H1 (cell line): ENCODE measurements around the gene CACUL1. TPM values are rescaled to one million over a fixed set of nuclear protein-coding genes. Genes with fewer than 3 reads are reported as not detected.

ENCODE experiments used
- CTCF ChIA-PET: fragments of 300-600 bp; sonication (Branson Sonifier 250); formaldehyde crosslinking; loops from one replicate; lab custom pipeline; 2021; ENCODE audit not compliant: partially characterized antibody; lab: Charles Lee
- POLR2A ChIA-PET: fragments of 300-600 bp; sonication (Branson Sonifier 250); formaldehyde crosslinking; loops from one replicate; lab custom pipeline; 2021; ENCODE audit warnings: inconsistent platforms; ENCODE audit not compliant: partially characterized antibody; lab: Charles Lee
- DNase-seq, 2 experiments: peaks; one replicate each; pipeline versions ENCODE4 v3.0.0 to v3.0.0-alpha.2; 2010 to 2022; ENCODE audit warnings: low spot score in 2 of 2, low read depth in 1 of 2, mixed read lengths in 1 of 2
- FAIRE-seq: peaks from 2 replicates; lab custom pipeline; 2011; peaks lifted over from hg19 to GRCh38; lab: Jason Lieb, UNC
- H2AFZ ChIP-seq: 2 replicates; pipeline ENCODE4 v1.8.1; 2012; ENCODE audit warnings: low read length, inconsistent platforms
- H2AK5ac ChIP-seq: 2 replicates; pipeline ENCODE4 v1.6.1; 2013; ENCODE audit warnings: low read depth, low read length
- H2BK120ac ChIP-seq: replicated peaks from 2 replicates; pipeline ENCODE3; 2013; ENCODE audit warnings: low read depth, low read length, inconsistent platforms
- H2BK12ac ChIP-seq: 2 replicates; pipeline ENCODE4 v1.6.1; 2013; ENCODE audit warnings: low read depth, low read length
- H2BK15ac ChIP-seq: 2 replicates; pipeline ENCODE4 v1.6.1; 2013; ENCODE audit warnings: low read length
- H2BK20ac ChIP-seq: 2 replicates; pipeline ENCODE4 v1.6.1; 2013; ENCODE audit warnings: low read length
- H2BK5ac ChIP-seq: 2 replicates; pipeline ENCODE4 v1.6.1; 2013; ENCODE audit warnings: low read depth, low read length
- H3K14ac ChIP-seq: 2 replicates; pipeline ENCODE4 v1.6.1; 2013; ENCODE audit warnings: inconsistent platforms; ENCODE audit not compliant: insufficient read length
- H3K18ac ChIP-seq: 2 replicates; pipeline ENCODE4 v1.6.1; 2013; ENCODE audit warnings: low read length; ENCODE audit errors: extremely low read depth
- H3K23ac ChIP-seq: 2 replicates; pipeline ENCODE4 v1.6.1; 2013; ENCODE audit warnings: inconsistent platforms; ENCODE audit not compliant: insufficient read length
- H3K23me2 ChIP-seq: 2 replicates; pipeline ENCODE4 v1.6.1; 2013; ENCODE audit warnings: low read depth, low read length
- H3K27ac ChIP-seq: 2 replicates; pipeline ENCODE4 v1.6.1; 2011; ENCODE audit warnings: low read depth, low read length, inconsistent platforms
- H3K27me3 ChIP-seq, 4 experiments: replicated peaks in 1 of 4; 1 replicate in 1 of 4; 2 replicates in 3 of 4; pipeline versions ENCODE4 v1.6.1 to v1.8.1; 2011 to 2013; ENCODE audit warnings: low read length in 3 of 4, mild to moderate bottlenecking in 3 of 4, inconsistent platforms in 2 of 4, mixed read lengths in 2 of 4, moderate library complexity in 1 of 4; ENCODE audit not compliant: control insufficient read depth in 3 of 4, insufficient read depth in 3 of 4; ENCODE audit errors: extremely low read depth in 1 of 4
- H3K36me3 ChIP-seq, 4 experiments: 2 replicates each; pipeline versions ENCODE4 v1.6.1 to v1.8.1; 2011 to 2013; ENCODE audit warnings: mild to moderate bottlenecking in 4 of 4, low read length in 3 of 4, moderate library complexity in 2 of 4, control low read depth in 1 of 4, inconsistent platforms in 1 of 4; ENCODE audit not compliant: insufficient read depth in 4 of 4, control insufficient read depth in 2 of 4
- H3K4ac ChIP-seq: replicated peaks from 2 replicates; pipeline ENCODE3; 2013; ENCODE audit warnings: low read length, low read depth, mixed read lengths, inconsistent platforms; ENCODE audit not compliant: insufficient read length
- H3K4me1 ChIP-seq, 4 experiments: replicated peaks in 1 of 4; 1 replicate in 1 of 4; 2 replicates in 3 of 4; pipeline versions ENCODE4 v1.6.1 to v1.8.1; 2011 to 2013; ENCODE audit warnings: low read length in 3 of 4, inconsistent platforms in 2 of 4, mixed read lengths in 1 of 4; ENCODE audit not compliant: insufficient read depth in 4 of 4, control insufficient read depth in 3 of 4
- H3K4me2 ChIP-seq, 2 experiments: 2 replicates each; pipeline versions ENCODE4 v1.6.1 to v1.8.1; 2011 to 2013; ENCODE audit warnings: low read depth in 2 of 2, low read length in 2 of 2, control low read depth in 1 of 2, inconsistent platforms in 1 of 2, mild to moderate bottlenecking in 1 of 2; ENCODE audit not compliant: insufficient read depth in 1 of 2
- H3K4me3 ChIP-seq, 4 experiments: fragments of 200-600, 300-600 bp in 1 of 4; sonication (generic), shearing (Covaris generic), sonication (Bioruptor Twin) in 1 of 4; 2 replicates each; pipeline versions ENCODE4 v1.5.1 to v1.8.1; 2011 to 2016; ENCODE audit warnings: low read length in 4 of 4, low read depth in 3 of 4, control low read depth in 2 of 4, inconsistent platforms in 2 of 4, mild to moderate bottlenecking in 2 of 4, mixed read lengths in 1 of 4, moderate library complexity in 1 of 4; ENCODE audit not compliant: insufficient read depth in 2 of 4; ENCODE audit errors: extremely low read depth in 1 of 4
- H3K56ac ChIP-seq: replicated peaks from 2 replicates; pipeline ENCODE3; 2013; ENCODE audit warnings: low read depth, mild to moderate bottlenecking, mixed read lengths, low read length, inconsistent platforms; ENCODE audit not compliant: insufficient read length
- H3K79me1 ChIP-seq: 2 replicates; pipeline ENCODE4 v1.6.1; 2013; ENCODE audit warnings: low read depth, low read length, control low read depth
- H3K79me2 ChIP-seq, 2 experiments: 2 replicates each; pipeline versions ENCODE4 v1.6.1 to v1.8.1; 2012 to 2013; ENCODE audit warnings: low read length in 2 of 2, mild to moderate bottlenecking in 2 of 2, inconsistent platforms in 1 of 2; ENCODE audit not compliant: insufficient read depth in 2 of 2, control insufficient read depth in 1 of 2
- H3K9ac ChIP-seq, 4 experiments: replicated peaks in 1 of 4; 1 replicate in 1 of 4; 2 replicates in 3 of 4; pipeline versions ENCODE4 v1.6.1 to v1.8.1; 2011 to 2013; ENCODE audit warnings: low read depth in 3 of 4, low read length in 3 of 4, control low read depth in 2 of 4, mild to moderate bottlenecking in 2 of 4, moderate library complexity in 2 of 4, inconsistent platforms in 1 of 4; ENCODE audit errors: extremely low read depth in 1 of 4
- H3K9me3 ChIP-seq, 2 experiments: 2 replicates each; pipeline versions ENCODE4 v1.6.1 to v1.8.1; 2012 to 2013; ENCODE audit warnings: mild to moderate bottlenecking in 2 of 2, moderate library complexity in 2 of 2, control low read depth in 1 of 2, inconsistent platforms in 1 of 2, low read depth in 1 of 2, low read length in 1 of 2, mixed read lengths in 1 of 2; ENCODE audit not compliant: insufficient read depth in 2 of 2
- H4K20me1 ChIP-seq, 2 experiments: replicated peaks in 1 of 2; 2 replicates each; pipeline versions ENCODE3 to v1.8.1; 2011 to 2013; ENCODE audit warnings: inconsistent platforms in 2 of 2, low read length in 2 of 2, mild to moderate bottlenecking in 1 of 2; ENCODE audit not compliant: insufficient read depth in 2 of 2, control insufficient read depth in 1 of 2
- H4K5ac ChIP-seq: 2 replicates; pipeline ENCODE4 v1.6.1; 2013; ENCODE audit warnings: low read length, low read depth, mixed read lengths, inconsistent platforms; ENCODE audit not compliant: insufficient read length
- H4K8ac ChIP-seq: 2 replicates; pipeline ENCODE4 v1.8.0; 2013; ENCODE audit warnings: mild to moderate bottlenecking, moderate library complexity, low read length, inconsistent platforms; ENCODE audit not compliant: insufficient read depth; ENCODE audit errors: extremely low read depth
- H4K91ac ChIP-seq: replicated peaks from 2 replicates; pipeline ENCODE3; 2013; ENCODE audit warnings: low read length, mixed read lengths, inconsistent platforms; ENCODE audit not compliant: insufficient read length
- CBX5 ChIP-seq: fragments of 300-800, 300-1000 bp; sonication (generic); IDR thresholded peaks from 2 replicates; pipeline ENCODE4 v1.7.1; 2016; ENCODE audit warnings: antibody characterized with exemption, low read length, low read depth
- CEBPB ChIP-seq: IDR thresholded peaks from 2 replicates; pipeline ENCODE4 v1.6.1; 2012; ENCODE audit warnings: low read depth, low read length
- NRF1 ChIP-seq: IDR thresholded peaks from 2 replicates; pipeline ENCODE4 v1.6.1; 2011; ENCODE audit warnings: mild to moderate bottlenecking, low read depth, low read length, improper control_type of control experiment
- PHF8 ChIP-seq: fragments of 200-600 bp; sonication (generic); conservative IDR thresholded peaks from 2 replicates; pipeline ENCODE4 v1.7.1; 2012; ENCODE audit warnings: low read depth, mild to moderate bottlenecking, inconsistent platforms, low read length, moderate library complexity
- RXRA ChIP-seq: IDR thresholded peaks from 2 replicates; pipeline ENCODE4 v1.6.1; 2011; ENCODE audit warnings: low read depth, mild to moderate bottlenecking, low read length, moderate library complexity; ENCODE audit not compliant: insufficient read depth
- TCF12 ChIP-seq: IDR thresholded peaks from 2 replicates; pipeline ENCODE4 v1.6.1; 2011; ENCODE audit warnings: low read depth, mild to moderate bottlenecking, low read length
- TEAD4 ChIP-seq: IDR thresholded peaks from 2 replicates; pipeline ENCODE4 v1.6.1; 2012; ENCODE audit warnings: low read depth, low read length, inconsistent platforms, mixed read lengths
- YY1 ChIP-seq: IDR thresholded peaks from 2 replicates; pipeline ENCODE4 v1.6.1; 2011; ENCODE audit warnings: low read depth, mild to moderate bottlenecking, low read length
- WGBS, 2 experiments: shearing (Covaris generic) in 1 of 2; methylation state at CpG; one replicate each; pipeline versions ENCODE4 v1.1.6 to v1.1.7; 2013 to 2015; ENCODE audit warnings: low lambda C conversion rate in 2 of 2, mixed read lengths in 2 of 2, inconsistent platforms in 1 of 2, low coverage in 1 of 2, missing lambda C conversion rate in 1 of 2; ENCODE audit not compliant: insufficient replicate concordance in 2 of 2, insufficient coverage in 1 of 2, insufficient read length in 1 of 2; ENCODE audit errors: extremely low coverage in 1 of 2, missing lambda C conversion rate in 1 of 2; 5-methylcytosine and 5-hydroxymethylcytosine counted together
- polyA plus RNA-seq, 7 experiments: library from polyadenylated mRNA; depleted of rRNA in 3 of 7; stranded (reverse) in 5 of 7; unstranded in 2 of 7; fragments of >200 nt in 5 of 7; fragments of 200-250 nt in 2 of 7; gene quantifications; 1 replicate in 5 of 7; 2 replicates in 1 of 7; 4 replicates in 1 of 7; pipeline versions ENCODE4 v1.2.1 to v1.2.3, GENCODE V29; 2011 to 2013; ENCODE audit warnings: missing spikeins in 2 of 7, mixed read lengths in 2 of 7
- total RNA-seq: library from RNA; stranded (reverse); fragmentation: NEBNext Ultra II Directional; extraction: Animal tissue kit (Norgen Biotek cat#: 25700); gene quantifications from 2 replicates; pipeline ENCODE4 v1.2.1, GENCODE V29; 2021

Gene CACUL1
- total and polyA plus RNA-seq, 2 of the 8 experiments (the other 6 are each of a cell fraction or from before 2014, with no cell fraction given): 6.5 to 34.2 TPM

DNA sequence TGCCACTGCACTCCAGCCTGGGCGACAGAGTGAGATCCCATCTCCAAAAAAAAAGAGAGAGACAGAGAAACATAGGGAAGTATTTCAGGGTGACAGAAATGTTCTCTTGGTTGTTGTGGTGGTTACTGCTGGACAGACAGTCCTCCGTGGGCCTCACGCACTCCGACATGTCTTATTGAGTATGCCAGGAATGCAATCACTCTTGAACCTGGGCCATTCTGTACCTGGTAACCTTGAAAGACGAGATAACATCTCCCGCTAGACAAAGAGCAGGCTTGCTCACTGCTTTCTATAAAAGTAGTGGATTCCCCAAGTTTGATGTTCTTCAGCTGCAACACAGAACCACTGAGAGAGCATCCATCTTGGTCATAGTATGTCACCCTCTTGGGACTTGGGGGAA lies 6.7 kb downstream of the CACUL1 start:
- ChIA-PET CTCF (no interaction called here), POLR2A (no interaction called here)
- no peak overlapping the region for H4K8ac ChIP-seq
- H3K9ac ChIP-seq: no peak overlapping the region
- peaks cover 15 to 21% of the 10 kb centered on the region in 2 experiments for H4K20me1 ChIP-seq
- no peaks in the 10 kb centered on the region for H3K23me2 ChIP-seq
- no peak overlapping the region for H3K4me3 ChIP-seq
- peaks cover 42 to 99% of the 10 kb centered on the region in 2 experiments for H3K79me2 ChIP-seq
- 98% methylated on average over 6 of the region's 6 CpGs; no CpG with 5 or more reads in 1 of the 2 experiments for WGBS, 2 experiments
- H4K5ac ChIP-seq: no peak overlapping the region
- peaks cover 5% of the 10 kb centered on the region for H3K79me1 ChIP-seq
- H2BK15ac ChIP-seq: no peak overlapping the region
- no peak overlapping the region for H3K18ac ChIP-seq
- H3K27me3 ChIP-seq: no peaks in the 10 kb centered on the region
- no peak overlapping the region for H3K23ac ChIP-seq
- no peak overlapping the region for H2BK120ac ChIP-seq
- no peak overlapping the region for H3K56ac ChIP-seq
- H2AK5ac ChIP-seq: no peak overlapping the region
- H2BK5ac ChIP-seq: no peak overlapping the region
- no peak overlapping the region for H3K4ac ChIP-seq
- peaks cover 0 to 5% (median 0%) of the 10 kb centered on the region in 4 experiments; a peak in 1 of 8 replicates for H3K36me3 ChIP-seq
- H3K4me1 ChIP-seq: no peaks in the 10 kb centered on the region; a peak in 2 of 7 replicates
- H3K14ac ChIP-seq: no peak overlapping the region
- H2BK12ac ChIP-seq: no peak overlapping the region
- no peak for TF ChIP-seq NRF1
- TF ChIP-seq RXRA: no peak
- no peak for TF ChIP-seq CBX5
- no peak for TF ChIP-seq PHF8
- TF ChIP-seq TCF12: no peak
- TF ChIP-seq YY1: no peak
- TF ChIP-seq CEBPB: no peak
- TF ChIP-seq TEAD4: 0 out of 2 replicates have a peak, but pooled peaks have one; percentile 7
- no peak overlapping the region for H4K91ac ChIP-seq
- no peak for DNase-seq
- no peak for FAIRE-seq
- H3K27ac ChIP-seq: no peak overlapping the region
- no peak overlapping the region for H2AFZ ChIP-seq
- H3K4me2 ChIP-seq: no peak overlapping the region
- no peaks in the 10 kb centered on the region for H3K9me3 ChIP-seq
- no peak overlapping the region for H2BK20ac ChIP-seq
